ENCODE measurements around the gene RPS2. TPM values are rescaled to one million over a fixed set of nuclear protein-coding genes. Genes with fewer than 3 reads are reported as not detected.

RPS2 gene
- total RNA-seq, 2 donors from 2014 or later, result 2,046 to 2,467 TPM

- Histone ChIP-seq H3K27me3 (replicated peaks; ENCODE audit: insufficient read depth) (no peaks in the 10 kb centered on the region), H3K4me1 (replicated peaks) (peaks cover 29% of the 10 kb centered on the region), H3K27ac (peak overlapping the region; percentile 69 to 79), H3K9me3 (no peaks in the 10 kb centered on the region), H3K36me3 (no peaks in the 10 kb centered on the region), H3K4me3 (peak overlapping the region; percentile 93 to 96)
- intact Hi-C loops (cut with DNase I), result no loop called here
- DNase-seq (ENCODE audit: low spot score), result no peak
- TF ChIP-seq POLR2A (IDR thresholded peaks at IDR 0.05) (no peak), CTCF (IDR thresholded peaks at IDR 0.05) (no peak), POLR2AphosphoS5 (IDR thresholded peaks at IDR 0.05) (no peak)
- WGBS, result 2% methylated on average over 23 of the region's 23 CpGs
Observed at GRCh38 chr16:2008631-2009163, 44.1 kb upstream of the RPS2 start.

DNA sequence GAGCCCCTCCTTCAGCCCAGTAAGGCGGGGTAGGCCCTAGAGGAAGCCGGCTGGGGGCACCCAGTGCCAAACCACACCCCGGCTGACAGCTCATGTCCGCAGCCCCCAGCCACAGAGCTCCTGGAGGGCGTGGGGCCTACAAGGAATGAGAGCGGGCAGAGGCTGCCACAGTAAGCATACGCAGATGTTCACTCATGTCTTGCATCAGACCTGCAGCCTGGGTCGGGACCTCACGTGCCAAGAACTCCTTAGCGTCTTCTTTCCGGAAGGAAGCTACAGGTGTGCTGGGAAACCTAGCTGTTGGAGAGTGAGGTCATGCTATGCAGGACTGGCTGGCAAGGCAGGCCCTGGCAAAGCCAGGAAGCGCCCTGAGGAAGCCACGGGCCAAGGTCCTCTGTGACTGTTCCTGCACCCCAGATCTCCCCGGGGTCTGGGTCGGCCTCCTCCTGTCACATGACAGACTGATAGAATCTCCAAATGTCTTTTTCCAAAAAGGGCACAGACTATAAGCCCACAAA lies 43.4 kb upstream of the RPS2 start:
- Histone ChIP-seq H3K27ac (peak overlapping the region in 1 of 2 donors; percentile 69), H3K9me3 (no peaks in the 10 kb centered on the region), H3K4me1 (replicated peaks) (peaks cover 29% of the 10 kb centered on the region), H3K27me3 (replicated peaks; ENCODE audit: insufficient read depth) (no peaks in the 10 kb centered on the region), H3K36me3 (no peaks in the 10 kb centered on the region), H3K4me3 (peak overlapping the region in 1 of 2 donors; percentile 96)
- intact Hi-C loops (cut with DNase I), result no loop called here
- no peak for DNase-seq (ENCODE audit: low spot score)
- 44% methylated on average over 15 of the region's 15 CpGs for WGBS
- no peak for TF ChIP-seq POLR2AphosphoS5 (IDR thresholded peaks at IDR 0.05)
- peak; percentile 27 for TF ChIP-seq POLR2A (IDR thresholded peaks at IDR 0.05)

DNA sequence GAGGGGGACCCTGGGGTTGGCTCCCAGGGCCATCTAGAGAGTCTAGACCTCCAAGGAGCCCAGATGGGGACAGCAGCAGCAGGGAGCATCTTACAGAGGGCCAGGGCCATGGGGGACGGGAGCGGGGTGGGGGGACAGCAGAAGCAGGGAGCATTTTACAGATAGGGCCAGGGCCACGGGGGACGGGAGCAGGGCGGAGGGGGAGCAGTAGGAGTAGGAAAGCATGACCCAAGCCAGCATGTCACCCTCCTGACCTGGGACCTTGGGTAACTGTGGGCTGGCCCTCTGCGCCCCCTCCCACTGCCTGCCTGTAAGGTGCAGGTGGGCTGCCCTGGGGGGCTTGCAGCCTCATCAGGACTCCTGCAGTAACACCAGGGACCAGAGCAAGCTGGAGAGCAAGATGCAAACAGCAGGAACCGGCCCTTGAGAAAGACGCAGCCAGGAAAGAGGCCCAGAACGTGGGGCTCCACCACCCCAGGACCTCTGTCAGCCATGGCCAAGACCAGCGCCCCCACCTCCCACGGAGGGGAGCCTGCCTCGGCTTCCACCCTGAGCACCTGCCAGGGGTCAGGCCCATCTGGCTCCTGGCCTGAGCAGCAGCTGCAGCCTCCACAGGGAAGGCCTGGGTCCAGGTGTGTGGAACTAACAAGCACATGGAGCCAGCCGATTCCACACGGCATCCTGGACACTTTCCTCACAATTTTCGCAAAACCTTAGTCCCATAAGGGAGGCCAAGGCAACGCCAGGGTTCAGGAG lies 42.6 kb upstream of the RPS2 start:
- Histone ChIP-seq H3K4me3 (no peak overlapping the region), H3K27ac (no peak overlapping the region), H3K27me3 (replicated peaks; ENCODE audit: insufficient read depth) (no peaks in the 10 kb centered on the region), H3K9me3 (no peaks in the 10 kb centered on the region), H3K36me3 (no peaks in the 10 kb centered on the region), H3K4me1 (replicated peaks) (peaks cover 29% of the 10 kb centered on the region)
- no peak for TF ChIP-seq POLR2AphosphoS5 (IDR thresholded peaks at IDR 0.05)
- TF ChIP-seq POLR2A (IDR thresholded peaks at IDR 0.05), result no peak
- no peak for TF ChIP-seq CTCF (IDR thresholded peaks at IDR 0.05)
- intact Hi-C loops (cut with DNase I), result no loop called here
- DNase-seq (ENCODE audit: low spot score), result no peak
- 76% methylated on average over 16 of the region's 16 CpGs for WGBS

GRCh38 chr16:2006317-2006716 lies 41.7 kb upstream of the RPS2 start:
- Histone ChIP-seq H3K4me1 (replicated peaks) (peaks cover 29% of the 10 kb centered on the region), H3K4me3 (no peak overlapping the region), H3K36me3 (peaks cover 4 to 8% of the 10 kb centered on the region in 2 donors), H3K9me3 (no peaks in the 10 kb centered on the region), H3K27ac (no peak overlapping the region), H3K27me3 (replicated peaks; ENCODE audit: insufficient read depth) (no peaks in the 10 kb centered on the region)
- intact Hi-C loops (cut with DNase I), result no loop called here
- no peak for DNase-seq (ENCODE audit: low spot score)
- WGBS, result 82% methylated on average over 8 of the region's 8 CpGs
- TF ChIP-seq POLR2AphosphoS5 (IDR thresholded peaks at IDR 0.05) (no peak), CTCF (IDR thresholded peaks at IDR 0.05) (no peak)

DNA sequence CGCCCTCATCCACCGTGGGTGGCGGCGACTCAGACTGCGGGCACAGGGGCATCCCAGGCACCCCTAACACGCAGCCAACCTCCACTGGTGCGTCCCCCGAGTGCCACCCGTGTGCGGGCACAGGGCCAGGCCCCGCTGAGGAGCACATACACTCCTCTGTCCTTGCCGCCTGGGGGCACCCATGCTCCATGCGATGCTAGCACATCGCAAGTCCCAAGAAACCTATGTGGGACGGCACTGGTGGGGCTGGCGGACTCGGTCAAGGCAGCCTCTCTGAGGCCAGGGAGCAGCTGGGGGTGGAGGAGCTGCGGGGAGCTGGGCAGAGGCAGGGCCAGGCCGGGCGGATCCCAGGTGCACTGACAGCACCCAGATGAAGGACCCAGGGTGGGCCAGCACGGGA lies 41.0 kb upstream of the RPS2 start:
- H3K9me3 ChIP-seq, result no peaks in the 10 kb centered on the region
- WGBS, result 76% methylated on average over 21 of the region's 21 CpGs
- no peaks in the 10 kb centered on the region for H3K27me3 ChIP-seq (replicated peaks; ENCODE audit: insufficient read depth)
- intact Hi-C loops (cut with DNase I), result no loop called here
- H3K27ac ChIP-seq, result no peak overlapping the region
- DNase-seq (ENCODE audit: low spot score), result no peak
- peaks cover 29% of the 10 kb centered on the region for H3K4me1 ChIP-seq (replicated peaks)
- peaks cover 4 to 12% of the 10 kb centered on the region in 2 donors for H3K36me3 ChIP-seq
- TF ChIP-seq POLR2A (IDR thresholded peaks at IDR 0.05) (no peak), CTCF (IDR thresholded peaks at IDR 0.05) (no peak), POLR2AphosphoS5 (IDR thresholded peaks at IDR 0.05) (no peak)
- no peak overlapping the region for H3K4me3 ChIP-seq
